ENCODE data around the gene DNAH12.
"Not testable (repeated sequence)": the region's sequence is repeated elsewhere in the genome, so short reads cannot be mapped to it uniquely, and the experiment has no call there.

Gene DNAH12

GRCh38 chr3:57409471-57409870 is 134.7 kb downstream of the DNAH12 start:
- DNase-seq = no peak

GRCh38 chr3:57402675-57403074 is 141.5 kb downstream of the DNAH12 start:
- no peak for DNase-seq

- no peak for DNase-seq
Measured at GRCh38 chr3:57397175-57398026, 146.7 kb downstream of the DNAH12 start.

GRCh38 chr3:57393977-57394376 is 150.2 kb downstream of the DNAH12 start:
- DNase-seq = no peak

GRCh38 chr3:57391767-57392166 is 152.4 kb downstream of the DNAH12 start:
- no peak for DNase-seq

- DNase-seq = no peak
Measured at GRCh38 chr3:57389271-57389670, 154.9 kb downstream of the DNAH12 start.

GRCh38 chr3:57386307-57386706 is 157.8 kb downstream of the DNAH12 start:
- no peak for DNase-seq

GRCh38 chr3:57385498-57385897 is 158.6 kb downstream of the DNAH12 start:
- no peak for DNase-seq

GRCh38 chr3:57383838-57384237 is 160.3 kb downstream of the DNAH12 start:
- DNase-seq = no peak

GRCh38 chr3:57383406-57383805 is 160.7 kb downstream of the DNAH12 start:
- no peak for DNase-seq

- no peak for DNase-seq
Measured at GRCh38 chr3:57382933-57383332, 161.2 kb downstream of the DNAH12 start.

GRCh38 chr3:57370341-57370740 is 173.8 kb downstream of the DNAH12 start:
- no peak for DNase-seq

- DNase-seq = not testable (repeated sequence)
Measured at GRCh38 chr3:57365089-57365488, 179.1 kb downstream of the DNAH12 start.

- DNase-seq = not testable (repeated sequence)
Measured at GRCh38 chr3:57356275-57356674, 187.9 kb downstream of the DNAH12 start.

GRCh38 chr3:57354768-57355167 is 189.4 kb downstream of the DNAH12 start:
- no peak for DNase-seq

GRCh38 chr3:57350271-57350670 is 193.9 kb downstream of the DNAH12 start:
- no peak for DNase-seq

GRCh38 chr3:57339071-57339642 is 205.0 kb downstream of the DNAH12 start:
- not testable (repeated sequence) for DNase-seq

- DNase-seq = not testable (repeated sequence)
Measured at GRCh38 chr3:57338272-57339070, 205.7 kb downstream of the DNAH12 start.

GRCh38 chr3:57335283-57335938 is 208.7 kb downstream of the DNAH12 start:
- no peak for DNase-seq

- no peak for DNase-seq
Measured at GRCh38 chr3:57331078-57331610, 213.0 kb downstream of the DNAH12 start.

GRCh38 chr3:57326498-57326897 is 217.6 kb downstream of the DNAH12 start:
- not testable (repeated sequence) for DNase-seq

- no peak for DNase-seq
Measured at GRCh38 chr3:57314204-57314603, 229.9 kb downstream of the DNAH12 start.
